HepG2 (cell line): ENCODE data around the gene CUL1. TPM values are rescaled to one million over a fixed set of nuclear protein-coding genes. Genes with fewer than 3 reads are reported as not detected.
"Not testable (repeated sequence)": the region's sequence is repeated elsewhere in the genome, so short reads cannot be mapped to it uniquely, and the experiment has no call there.

Experiments
- ATAC-seq: fragments of 200-7000 bp; cut with Tn5 transposase; 3 replicates; pipeline ENCODE4 v1.9.1; 2020; ENCODE audit warnings: mild to moderate bottlenecking, moderate library complexity
- BruUV-seq: library from RNA; stranded (reverse); fragments of 400-500 nt; replicated peaks from 2 replicates; lab custom pipeline; 2021; lab: Mats Ljungman, UMichigan
- CTCF ChIA-PET: fragments of 300-600 bp; formaldehyde crosslinking; extraction: SDS; loops from one replicate; lab custom pipeline; 2021; ENCODE audit warnings: low total read pairs, inconsistent platforms, low intra/inter-chr PET ratio; lab: Yijun Ruan, JAX
- POLR2A ChIA-PET: fragments of 350-600 bp; sonication (Branson Sonifier 250); formaldehyde crosslinking; loops from one replicate; lab custom pipeline; 2020; ENCODE audit warnings: antibody characterized with exemption, inconsistent platforms; lab: Yijun Ruan, JAX
- DNase-seq: peaks from one replicate; pipeline ENCODE4 v3.0.0-alpha.2; 2015; ENCODE audit warnings: low spot score
- FAIRE-seq: peaks from 3 replicates; lab custom pipeline; 2011; peaks lifted over from hg19 to GRCh38; lab: Jason Lieb, UNC
- H2AFZ ChIP-seq: one replicate; pipeline ENCODE4 v1.6.1; 2011; ENCODE audit warnings: low read length, inconsistent platforms
- H3K27ac ChIP-seq: fragments of 300-600 bp; 3 replicates; pipeline ENCODE4 v1.8.0; 2011; ENCODE audit warnings: mixed run types, mild to moderate bottlenecking, mixed read lengths, low read length, inconsistent platforms; ENCODE audit not compliant: insufficient read depth; ENCODE audit errors: extremely low read length
- H3K27me3 ChIP-seq, 2 experiments: fragments of 200-600 bp in 1 of 2; 2 replicates in 1 of 2; 3 replicates in 1 of 2; pipeline versions ENCODE4 v1.6.0 to v1.8.0; 2011; ENCODE audit warnings: low read length in 2 of 2, mild to moderate bottlenecking in 2 of 2, moderate library complexity in 2 of 2, inconsistent platforms in 1 of 2; ENCODE audit not compliant: insufficient read depth in 2 of 2, control insufficient read depth in 1 of 2
- H3K36me3 ChIP-seq, 2 experiments: fragments of 200-600 bp in 1 of 2; replicated peaks in 1 of 2; 2 replicates in 1 of 2; 3 replicates in 1 of 2; pipeline versions ENCODE4 v1.5.1 to v1.8.0; 2011; ENCODE audit warnings: low read length in 2 of 2, inconsistent platforms in 1 of 2; ENCODE audit not compliant: insufficient read depth in 2 of 2, control insufficient read depth in 1 of 2
- H3K4me1 ChIP-seq: 2 replicates; pipeline ENCODE4 v1.5.1; 2012; ENCODE audit warnings: low read length, inconsistent platforms; ENCODE audit not compliant: insufficient read depth
- H3K4me2 ChIP-seq: 2 replicates; pipeline ENCODE4 v1.6.0; 2011; ENCODE audit warnings: low read depth, low read length, inconsistent platforms
- H3K4me3 ChIP-seq, 3 experiments: fragments of 200-600 bp in 1 of 3; sonication (generic), shearing (Covaris generic) in 1 of 3; replicated peaks in 1 of 3; 2 replicates each; pipeline ENCODE4 v1.5.1; 2011 to 2016; ENCODE audit warnings: low read length in 3 of 3, inconsistent platforms in 2 of 3, low read depth in 2 of 3, mild to moderate bottlenecking in 2 of 3, control low read depth in 1 of 3, mixed read lengths in 1 of 3; ENCODE audit not compliant: insufficient read depth in 1 of 3
- H3K79me2 ChIP-seq: one replicate; pipeline ENCODE4 v1.6.1; 2011; ENCODE audit warnings: low read length, inconsistent platforms; ENCODE audit not compliant: insufficient read depth
- H3K9ac ChIP-seq: 2 replicates; pipeline ENCODE4 v1.6.0; 2011; ENCODE audit warnings: mild to moderate bottlenecking, low read depth, low read length, inconsistent platforms; ENCODE audit not compliant: insufficient read depth
- H3K9me3 ChIP-seq: 2 replicates; pipeline ENCODE4 v1.5.1; 2012; ENCODE audit warnings: mild to moderate bottlenecking, low read length
- H4K20me1 ChIP-seq: 2 replicates; pipeline ENCODE4 v1.6.0; 2011; ENCODE audit warnings: inconsistent platforms, mild to moderate bottlenecking, low read length, moderate library complexity; ENCODE audit not compliant: insufficient read depth
- CC2D1A ChIP-seq: sonication (generic); formaldehyde crosslinking; IDR thresholded peaks from 2 replicates; pipeline ENCODE4 v1.8.1; 2023; ENCODE audit warnings: mild to moderate bottlenecking, missing genetic modification reagents
- KDM2A ChIP-seq: sonication (generic); formaldehyde crosslinking; IDR thresholded peaks from 2 replicates; pipeline ENCODE4 v1.4.0; 2020; ENCODE audit warnings: low read depth, missing genetic modification reagents, borderline replicate concordance
- NFRKB ChIP-seq: fragments of 450-650 bp; IDR thresholded peaks from 2 replicates; pipeline ENCODE4 v1.6.1; 2017
- PLSCR1 ChIP-seq: sonication (generic); formaldehyde crosslinking; IDR thresholded peaks from 2 replicates; pipeline ENCODE4 v1.5.0; 2020; ENCODE audit warnings: missing genetic modification reagents, mild to moderate bottlenecking, borderline replicate concordance
- SALL1 ChIP-seq: sonication (generic); formaldehyde crosslinking; IDR thresholded peaks from 2 replicates; pipeline ENCODE4 v1.8.0; 2022; ENCODE audit warnings: mild to moderate bottlenecking, missing genetic modification reagents
- ZNF572 ChIP-seq: sonication (generic); formaldehyde crosslinking; IDR thresholded peaks from 2 replicates; pipeline ENCODE4 v1.5.1; 2020; ENCODE audit warnings: mild to moderate bottlenecking, missing genetic modification reagents
- ZNF782 ChIP-seq: sonication (generic); formaldehyde crosslinking; IDR thresholded peaks from 2 replicates; pipeline ENCODE4 v1.4.0; 2020; ENCODE audit warnings: missing genetic modification reagents, mild to moderate bottlenecking, borderline replicate concordance
- WGBS: methylation state at CpG from one replicate; pipeline ENCODE4 v1.1.6; 2017; ENCODE audit warnings: low lambda C conversion rate; 5-methylcytosine and 5-hydroxymethylcytosine counted together
- in situ Hi-C: cut with HindIII; loops from 2 replicates; pipeline ENCODE4 v1.10.0; 2017; ENCODE audit warnings: low pct_unique_long_range_greater_than_20kb; ENCODE audit not compliant: extremely low pct_ligation_motif_present
- intact Hi-C: fragments of 100-400 bp; cut with micrococcal nuclease; formaldehyde crosslinking; loops from one replicate; pipeline ENCODE4 v1.10.0; 2022; ENCODE audit not compliant: unreplicated experiment
- polyA plus RNA-seq, 8 experiments: library from polyadenylated mRNA; depleted of rRNA in 3 of 8; stranded (reverse) in 7 of 8; unstranded in 1 of 8; fragments of >200 nt; fragmentation: Illumina TruSeq in 4 of 8; extraction: Trizol in 4 of 8; gene quantifications; 2 replicates each; pipeline versions ENCODE4 v1.2.1 to v1.2.3, GENCODE V29; 2011 to 2016; ENCODE audit warnings: low read depth in 4 of 8, missing spikeins in 1 of 8, mixed read lengths in 1 of 8; ENCODE audit not compliant: insufficient read depth in 1 of 8
- total RNA-seq, 5 experiments: library from RNA; depleted of rRNA; stranded (reverse); fragments of >200 nt; fragmentation: Illumina TruSeq; extraction: Trizol; gene quantifications; 2 replicates each; pipeline ENCODE4 v1.2.3, GENCODE V29; 2016; ENCODE audit warnings: low read depth in 1 of 5

Gene CUL1
- total and polyA plus RNA-seq, 2 of the 13 experiments (the other 11 are each of a cell fraction or from before 2014, with no cell fraction given) = 30.1 to 45.9 TPM

GRCh38 chr7:148703671-148703962, 4.9 kb downstream of the CUL1 start:
- H3K9ac ChIP-seq, BruUV-seq, H3K9me3 ChIP-seq, intact Hi-C loops, POLR2A ChIA-PET, FAIRE-seq, DNase-seq, CTCF ChIA-PET, H2AFZ ChIP-seq, H3K36me3 ChIP-seq, ATAC-seq, H3K4me2 ChIP-seq, H3K4me3 ChIP-seq, H3K27ac ChIP-seq, H3K27me3 ChIP-seq: not testable (repeated sequence)
- 96% methylated on average over 8 of the region's 8 CpGs for WGBS
- Histone ChIP-seq H3K4me1 (peaks cover 82% of the 10 kb centered on the region), H4K20me1 (peaks cover 57% of the 10 kb centered on the region), H3K79me2 (peaks cover 93% of the 10 kb centered on the region)
- in situ Hi-C loops = loop anchor here (5.0 kb wide), 1 partner anchor 44 kb away; no protein-coding TSS in a partner anchor

- CTCF ChIA-PET = no interaction called here
- H3K4me3 ChIP-seq = no peak overlapping the region
- no peak for DNase-seq
- WGBS = 76% methylated on average over 3 of the region's 3 CpGs
- H4K20me1 ChIP-seq = peaks cover 57% of the 10 kb centered on the region
- peaks cover 98% of the 10 kb centered on the region for H3K79me2 ChIP-seq
- H3K4me1 ChIP-seq = peaks cover 82% of the 10 kb centered on the region
- ATAC-seq = no peak
- POLR2A ChIA-PET = no interaction called here
- no peaks in the 10 kb centered on the region for H3K9me3 ChIP-seq
- no TSS peak for BruUV-seq
- no peak overlapping the region for H3K9ac ChIP-seq
- TF ChIP-seq KDM2A (no peak), SALL1 (CRISPR knock-in tag) (no peak), NFRKB (no peak), ZNF782 (CRISPR knock-in tag) (no peak), PLSCR1 (no peak), ZNF572 (CRISPR knock-in tag) (no peak), CC2D1A (CRISPR knock-in tag) (no peak)
- H3K27ac ChIP-seq = no peak overlapping the region
- no peak for FAIRE-seq
- intact Hi-C loops = no loop called here
- in situ Hi-C loops = loop anchor here (5.0 kb wide), 1 partner anchor 43 kb away; no protein-coding TSS in a partner anchor
- 0 out of 2 replicates have a peak overlapping the region, but pooled peaks have one; percentile 26 for H3K4me2 ChIP-seq
- no peaks in the 10 kb centered on the region for H3K27me3 ChIP-seq
- H2AFZ ChIP-seq = no peak overlapping the region
- no peaks in the 10 kb centered on the region for H3K36me3 ChIP-seq
Measured at GRCh38 chr7:148704189-148704588, 5.5 kb downstream of the CUL1 start.
